Peyer's patch (tissue), 4 donors: ENCODE data around the gene ZFP92.

Experiments used
- POLR2A ChIP-seq, 2 donors: fragments of 450-650 bp; IDR thresholded peaks; one replicate each; pipeline ENCODE4 v1.5.1; 2017; ENCODE audit warnings: antibody characterized with exemption in 2 of 2, mild to moderate bottlenecking in 2 of 2, moderate library complexity in 2 of 2
- TF ChIP-seq, protein P1 (sequence below), 6 experiments: fragments of 450-650 bp in 4 of 6; fragments of 200-600 bp in 2 of 6; sonication (generic) in 1 of 6; IDR thresholded peaks; one replicate each; pipeline ENCODE4 v1.5.1; 2017 to 2019; ENCODE audit warnings: antibody characterized with exemption in 6 of 6, mild to moderate bottlenecking in 3 of 6, moderate library complexity in 1 of 6

DNA sequence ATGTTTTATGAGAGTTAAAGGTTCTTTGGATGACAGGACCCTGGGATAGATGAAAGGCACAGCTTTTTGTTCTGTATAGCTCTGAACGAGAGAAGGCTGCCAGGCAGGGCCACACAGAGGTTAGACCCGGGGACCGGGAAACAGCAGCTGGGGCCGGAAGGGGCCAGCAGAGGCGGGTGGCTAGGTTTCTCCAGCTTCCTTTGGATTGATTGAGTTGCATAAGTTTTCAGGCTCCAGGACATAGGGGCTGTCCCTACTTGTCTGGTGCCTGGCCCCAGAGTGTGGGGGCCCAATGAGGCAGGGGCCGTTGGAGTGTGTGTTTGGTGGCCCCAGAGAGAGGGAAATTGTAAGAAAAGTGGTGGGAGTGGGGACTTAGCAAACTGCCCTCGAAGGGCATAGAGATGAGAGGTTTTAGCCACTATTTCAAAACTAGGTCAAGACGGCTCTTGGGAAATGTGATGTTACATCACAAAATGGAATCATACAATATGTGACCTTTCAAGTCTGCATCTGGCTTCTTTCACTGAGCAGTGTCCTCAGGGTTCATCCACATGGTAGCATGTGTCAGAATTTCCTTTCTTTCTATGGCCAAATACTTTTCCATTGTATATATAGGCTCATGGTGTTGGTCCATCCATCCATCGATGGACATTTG is 3.7 kb downstream of the ZFP92 start:
- TF ChIP-seq, protein P1, sequence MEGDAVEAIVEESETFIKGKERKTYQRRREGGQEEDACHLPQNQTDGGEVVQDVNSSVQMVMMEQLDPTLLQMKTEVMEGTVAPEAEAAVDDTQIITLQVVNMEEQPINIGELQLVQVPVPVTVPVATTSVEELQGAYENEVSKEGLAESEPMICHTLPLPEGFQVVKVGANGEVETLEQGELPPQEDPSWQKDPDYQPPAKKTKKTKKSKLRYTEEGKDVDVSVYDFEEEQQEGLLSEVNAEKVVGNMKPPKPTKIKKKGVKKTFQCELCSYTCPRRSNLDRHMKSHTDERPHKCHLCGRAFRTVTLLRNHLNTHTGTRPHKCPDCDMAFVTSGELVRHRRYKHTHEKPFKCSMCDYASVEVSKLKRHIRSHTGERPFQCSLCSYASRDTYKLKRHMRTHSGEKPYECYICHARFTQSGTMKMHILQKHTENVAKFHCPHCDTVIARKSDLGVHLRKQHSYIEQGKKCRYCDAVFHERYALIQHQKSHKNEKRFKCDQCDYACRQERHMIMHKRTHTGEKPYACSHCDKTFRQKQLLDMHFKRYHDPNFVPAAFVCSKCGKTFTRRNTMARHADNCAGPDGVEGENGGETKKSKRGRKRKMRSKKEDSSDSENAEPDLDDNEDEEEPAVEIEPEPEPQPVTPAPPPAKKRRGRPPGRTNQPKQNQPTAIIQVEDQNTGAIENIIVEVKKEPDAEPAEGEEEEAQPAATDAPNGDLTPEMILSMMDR (IDR thresholded peaks at IDR 0.05): no peak
- TF ChIP-seq POLR2A (IDR thresholded peaks at IDR 0.05): no peak
